Measurements from ENCODE around the gene LRCH4. TPM values are rescaled to one million over a fixed set of nuclear protein-coding genes. Genes with fewer than 3 reads are reported as not detected.

Gene LRCH4, protein sequence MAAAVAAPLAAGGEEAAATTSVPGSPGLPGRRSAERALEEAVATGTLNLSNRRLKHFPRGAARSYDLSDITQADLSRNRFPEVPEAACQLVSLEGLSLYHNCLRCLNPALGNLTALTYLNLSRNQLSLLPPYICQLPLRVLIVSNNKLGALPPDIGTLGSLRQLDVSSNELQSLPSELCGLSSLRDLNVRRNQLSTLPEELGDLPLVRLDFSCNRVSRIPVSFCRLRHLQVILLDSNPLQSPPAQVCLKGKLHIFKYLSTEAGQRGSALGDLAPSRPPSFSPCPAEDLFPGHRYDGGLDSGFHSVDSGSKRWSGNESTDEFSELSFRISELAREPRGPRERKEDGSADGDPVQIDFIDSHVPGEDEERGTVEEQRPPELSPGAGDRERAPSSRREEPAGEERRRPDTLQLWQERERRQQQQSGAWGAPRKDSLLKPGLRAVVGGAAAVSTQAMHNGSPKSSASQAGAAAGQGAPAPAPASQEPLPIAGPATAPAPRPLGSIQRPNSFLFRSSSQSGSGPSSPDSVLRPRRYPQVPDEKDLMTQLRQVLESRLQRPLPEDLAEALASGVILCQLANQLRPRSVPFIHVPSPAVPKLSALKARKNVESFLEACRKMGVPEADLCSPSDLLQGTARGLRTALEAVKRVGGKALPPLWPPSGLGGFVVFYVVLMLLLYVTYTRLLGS
- total RNA-seq (2021; fragmentation: NEBNext Ultra II Directional; extraction: Animal tissue kit (Norgen Biotek cat#: 25700)) (34.5 and 36.6 TPM in 2 replicates), polyA plus RNA-seq (2011; rRNA removed) (15.5 and 36.5 TPM in 2 replicates), polyA minus RNA-seq (2011; rRNA and poly(A)+ RNA removed) (10.6 and 13.2 TPM in 2 replicates)
- 14.3 TPM for polyA plus RNA-seq (2011; cell fraction: cytosol; rRNA removed)
- 126 TPM for polyA plus RNA-seq (2011; cell fraction: nucleus; rRNA removed)
- polyA plus RNA-seq (2012, experiment 1 of 2): 16.5 to 30.3 TPM (median 28.4 TPM) in 4 replicates
- 20.6 TPM for polyA plus RNA-seq (2012, experiment 2 of 2)
- 30.9 TPM for polyA plus RNA-seq (2013, experiment 1 of 2)
- 27.8 TPM for polyA plus RNA-seq (2013, experiment 2 of 2)
- 26.1 TPM for polyA minus RNA-seq (2011; cell fraction: cytosol; rRNA and poly(A)+ RNA removed)
- polyA minus RNA-seq (2011; cell fraction: nucleus; rRNA and poly(A)+ RNA removed): 45.6 TPM
- long read RNA-seq, experiment 1, partial matches to known transcripts: 11 of 18 reads
- long read RNA-seq, experiment 1, other reads (novel, unspliced or antisense): 6 of 18 reads
- long read RNA-seq, experiment 2: 0 reads

DNA sequence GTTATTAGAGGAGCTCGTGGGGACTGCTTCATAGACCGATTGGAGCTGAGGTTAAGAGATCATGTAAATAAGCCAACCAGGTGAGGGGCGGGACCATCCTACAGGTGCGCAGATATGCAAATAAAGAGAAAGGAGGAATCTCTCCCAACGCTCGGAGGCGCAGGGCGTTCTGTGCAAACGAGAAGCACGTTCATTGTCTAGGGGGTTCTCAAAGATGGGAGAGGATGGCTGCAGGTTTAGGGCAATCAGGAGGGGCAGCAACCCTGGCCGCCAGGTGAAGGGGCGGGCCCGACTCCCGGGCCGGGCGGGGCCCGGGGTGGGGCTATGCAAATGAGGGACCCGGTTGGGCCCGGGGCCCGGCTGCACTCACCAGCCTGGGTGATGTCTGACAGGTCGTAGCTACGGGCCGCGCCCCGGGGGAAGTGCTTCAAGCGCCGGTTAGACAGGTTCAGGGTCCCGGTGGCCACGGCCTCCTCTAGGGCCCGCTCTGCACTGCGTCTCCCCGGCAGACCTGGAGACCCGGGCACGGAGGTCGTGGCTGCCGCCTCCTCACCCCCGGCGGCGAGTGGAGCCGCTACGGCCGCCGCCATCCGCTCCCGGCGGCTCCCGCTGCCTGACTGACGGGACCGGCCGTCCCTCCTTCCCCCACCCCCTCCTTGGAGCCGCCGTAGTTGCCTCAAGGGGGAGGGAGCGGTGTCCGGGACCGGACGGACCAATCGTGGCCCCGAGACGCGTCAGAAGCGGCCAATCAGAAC, at the start of gene LRCH4:
Gene LRCH4 (minus strand): TSS at position 619 of the 755 bp plus-strand sequence. CDS start 29 bp downstream, at position 590.
- peak in 1 of 2 experiments; percentile 88 for DNase-seq (ENCODE audit: low read depth in 1 of 2, low spot score in 2 of 2)
- Histone ChIP-seq H3K4me2 (ENCODE audit: insufficient read depth in 1 of 2, low read depth in 2 of 2, low read length in 2 of 2) (peak within 1 kb of the TSS; percentile 83 to 92), H2BK15ac (ENCODE audit: low read length) (peak within 1 kb of the TSS; percentile 99), H4K5ac (ENCODE audit: insufficient read length, low read depth, low read length) (peak within 1 kb of the TSS; percentile 83), H2BK120ac (replicated peaks; ENCODE audit: low read depth, low read length) (no peak within 1 kb of the TSS), H4K91ac (replicated peaks; ENCODE audit: insufficient read length, low read length) (peak within 1 kb of the TSS; percentile 69), H3K23ac (ENCODE audit: insufficient read length) (no peak within 1 kb of the TSS), H3K36me3 (ENCODE audit: control insufficient read depth in 2 of 4, insufficient read depth in 4 of 4, low read length in 3 of 4) (peaks cover 12 to 14% (median 13%) of the 10 kb centered on the region in 4 experiments), H3K4me3 (ENCODE audit: extremely low read depth in 1 of 4, insufficient read depth in 2 of 4, low read depth in 3 of 4, low read length in 4 of 4) (peak within 1 kb of the TSS; percentile 80 to 88 (median 80)), H3K18ac (ENCODE audit: extremely low read depth, low read length) (peak within 1 kb of the TSS; percentile 97), H3K23me2 (ENCODE audit: low read depth, low read length) (peaks cover 11% of the 10 kb centered on the region), H3K27ac (ENCODE audit: low read depth, low read length) (peak within 1 kb of the TSS; percentile 86), H3K27me3 (replicated peaks in 1 of 4; ENCODE audit: control insufficient read depth in 3 of 4, extremely low read depth in 1 of 4, insufficient read depth in 3 of 4, low read length in 3 of 4) (peaks cover 0 to 2% (median 0%) of the 10 kb centered on the region in 4 experiments; a peak in 2 of 7 replicates), H3K14ac (ENCODE audit: insufficient read length) (no peak within 1 kb of the TSS), H3K4ac (replicated peaks; ENCODE audit: insufficient read length, low read depth, low read length) (peak within 1 kb of the TSS; percentile 76), H2BK20ac (ENCODE audit: low read length) (0 out of 2 replicates have a peak within 1 kb of the TSS, but pooled peaks have one; percentile 80), H3K9me3 (ENCODE audit: insufficient read depth in 2 of 2, low read depth in 1 of 2, low read length in 1 of 2) (no peaks in the 10 kb centered on the region), H3K56ac (replicated peaks; ENCODE audit: insufficient read length, low read depth, low read length) (peak within 1 kb of the TSS; percentile 84), H4K20me1 (replicated peaks in 1 of 2; ENCODE audit: control insufficient read depth in 1 of 2, insufficient read depth in 2 of 2, low read length in 2 of 2) (peaks cover 2 to 5% of the 10 kb centered on the region in 2 experiments), H3K79me2 (ENCODE audit: control insufficient read depth in 1 of 2, insufficient read depth in 2 of 2, low read length in 2 of 2) (peaks cover 0 to 11% of the 10 kb centered on the region in 2 experiments; a peak in 1 of 4 replicates), H2BK5ac (ENCODE audit: low read depth, low read length) (peak within 1 kb of the TSS; percentile 96), H2BK12ac (ENCODE audit: low read depth, low read length) (no peak within 1 kb of the TSS; the same call in 1 of the 2 replicates), H4K8ac (ENCODE audit: extremely low read depth, insufficient read depth, low read length) (peak within 1 kb of the TSS; percentile 37; the same call in 1 of the 2 replicates), H2AK5ac (ENCODE audit: low read depth, low read length) (peak within 1 kb of the TSS; percentile 66; the same call in 1 of the 2 replicates), H3K4me1 (replicated peaks in 1 of 4; ENCODE audit: control insufficient read depth in 3 of 4, insufficient read depth in 4 of 4, low read length in 3 of 4) (peaks cover 0 to 36% (median 20%) of the 10 kb centered on the region in 4 experiments; a peak in 6 of 7 replicates), H3K79me1 (ENCODE audit: low read depth, low read length) (no peaks in the 10 kb centered on the region; the same call in 1 of the 2 replicates), H2AFZ (ENCODE audit: low read length) (no peak within 1 kb of the TSS), H3K9ac (replicated peaks in 1 of 4; ENCODE audit: extremely low read depth in 1 of 4, low read depth in 3 of 4, low read length in 3 of 4) (peak within 1 kb of the TSS; percentile 72 to 97 (median 85))
- FAIRE-seq: no peak
- CTCF ChIA-PET (ENCODE audit: partially characterized antibody): interaction anchor here (0.6 to 11.4 kb wide), 28 partner anchors 8 to 266 kb away, joined by 3 to 171 read pairs (median 4); partner anchors contain the start of genes PCOLCE, POP7 and SAP25
- 3% methylated on average over 26 of the region's 61 CpGs; no CpG with 5 or more reads in 1 of the 2 experiments for WGBS, 2 experiments (ENCODE audit: extremely low coverage in 1 of 2, insufficient coverage in 1 of 2, insufficient read length in 1 of 2, insufficient replicate concordance in 2 of 2, low coverage in 1 of 2, low lambda C conversion rate in 2 of 2, missing lambda C conversion rate in 1 of 2)
- POLR2A ChIA-PET (ENCODE audit: partially characterized antibody): interaction anchor here (0.6 to 10.0 kb wide), 45 partner anchors 9 to 267 kb away, joined by 3 to 172 read pairs (median 4); partner anchors contain the start of genes AGFG2, MEPCE, MOSPD3 and PCOLCE
- peak; percentile 84 for TF ChIP-seq ASH2L (IDR thresholded peaks at IDR 0.05; ENCODE audit: low read length)
- peak in 1 of 2 experiments; percentile 69; a peak in 1 of 4 replicates for TF ChIP-seq HDAC2 (IDR thresholded peaks at IDR 0.05; ENCODE audit: borderline replicate concordance in 1 of 2, low read depth in 2 of 2, low read length in 2 of 2)
- peak; percentile 6 for TF ChIP-seq SP4 (IDR thresholded peaks at IDR 0.05; ENCODE audit: low read length)
- TF ChIP-seq, protein P1, sequence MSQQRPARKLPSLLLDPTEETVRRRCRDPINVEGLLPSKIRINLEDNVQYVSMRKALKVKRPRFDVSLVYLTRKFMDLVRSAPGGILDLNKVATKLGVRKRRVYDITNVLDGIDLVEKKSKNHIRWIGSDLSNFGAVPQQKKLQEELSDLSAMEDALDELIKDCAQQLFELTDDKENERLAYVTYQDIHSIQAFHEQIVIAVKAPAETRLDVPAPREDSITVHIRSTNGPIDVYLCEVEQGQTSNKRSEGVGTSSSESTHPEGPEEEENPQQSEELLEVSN (IDR thresholded peaks at IDR 0.05): no peak

All from H1 (cell line).